SK-N-SH (cell line): ENCODE measurements around the gene ITSN2. TPM values are rescaled to one million over a fixed set of nuclear protein-coding genes. Genes with fewer than 3 reads are reported as not detected.
A peak's percentile ranks its signal among the peaks of the same experiment; 100 is the strongest.

ENCODE experiments used
- CTCF ChIA-PET: fragments of 300-600, 350-600 bp; formaldehyde crosslinking; extraction: SDS; loops from one replicate; lab custom pipeline; 2021; lab: Yijun Ruan, JAX
- POLR2A ChIA-PET: fragments of 350-600 bp; sonication (Branson Sonifier 250); formaldehyde crosslinking; extraction: SDS; loops from one replicate; lab custom pipeline; 2020; ENCODE audit warnings: antibody characterized with exemption, inconsistent platforms; lab: Yijun Ruan, JAX
- DNase-seq: peaks from one replicate; pipeline ENCODE4 v3.0.0; 2012
- H2AFZ ChIP-seq: fragments of 200-600 bp; sonication (generic); 2 replicates; pipeline ENCODE4 v1.8.1; 2016; ENCODE audit warnings: antibody characterized with exemption, mild to moderate bottlenecking, low read depth
- H3F3A ChIP-seq: fragments of 200-600 bp; sonication (generic); replicated peaks from 2 replicates; pipeline ENCODE3; 2016; ENCODE audit warnings: antibody characterized with exemption, mild to moderate bottlenecking; ENCODE audit not compliant: insufficient read depth
- H3K27ac ChIP-seq, 2 experiments: fragments of 200-500 bp in 1 of 2; fragments of 200-600 bp in 1 of 2; sonication (Bioruptor generic) in 1 of 2; sonication (generic), shearing (Covaris generic) in 1 of 2; 2 replicates each; pipeline versions ENCODE4 v1.5.1 to v1.6.1; 2014 to 2016; ENCODE audit warnings: low read depth in 2 of 2, inconsistent platforms in 1 of 2, low read length in 1 of 2, mild to moderate bottlenecking in 1 of 2, mixed read lengths in 1 of 2
- H3K27me3 ChIP-seq: fragments of 200-600 bp; sonication (generic), shearing (Covaris generic); 2 replicates; pipeline ENCODE4 v1.6.1; 2016; ENCODE audit warnings: mixed run types; ENCODE audit not compliant: insufficient read depth
- H3K36me3 ChIP-seq, 2 experiments: fragments of 200-500 bp in 1 of 2; fragments of 200-600 bp in 1 of 2; sonication (Bioruptor generic) in 1 of 2; sonication (generic) in 1 of 2; replicated peaks in 1 of 2; 2 replicates each; pipeline versions ENCODE3 to v1.5.1; 2014 to 2016; ENCODE audit warnings: low read length in 1 of 2, mild to moderate bottlenecking in 1 of 2; ENCODE audit not compliant: insufficient read depth in 2 of 2, control insufficient read depth in 1 of 2
- H3K4me1 ChIP-seq, 2 experiments: fragments of 200-500 bp in 1 of 2; fragments of 200-600 bp in 1 of 2; sonication (Bioruptor generic) in 1 of 2; sonication (generic), shearing (Covaris generic) in 1 of 2; 2 replicates each; pipeline versions ENCODE4 v1.5.1 to v1.6.1; 2014 to 2016; ENCODE audit warnings: low read depth in 1 of 2, low read length in 1 of 2, mixed run types in 1 of 2; ENCODE audit not compliant: insufficient read depth in 2 of 2, control insufficient read depth in 1 of 2
- H3K4me2 ChIP-seq: fragments of 200-600 bp; sonication (generic), shearing (Covaris generic); 2 replicates; pipeline ENCODE4 v1.6.1; 2017; ENCODE audit warnings: mixed run types
- H3K4me3 ChIP-seq, 2 experiments: fragments of 200-500 bp in 1 of 2; fragments of 200-600 bp in 1 of 2; sonication (Bioruptor generic) in 1 of 2; sonication (generic), shearing (Covaris generic) in 1 of 2; 2 replicates each; pipeline versions ENCODE4 v1.5.1 to v1.8.1; 2014 to 2016; ENCODE audit warnings: low read depth in 2 of 2, inconsistent platforms in 1 of 2, low read length in 1 of 2, mild to moderate bottlenecking in 1 of 2, mixed read lengths in 1 of 2, moderate library complexity in 1 of 2
- H3K79me2 ChIP-seq: fragments of 200-600 bp; sonication (generic); 2 replicates; pipeline ENCODE4 v1.8.1; 2017; ENCODE audit warnings: mild to moderate bottlenecking; ENCODE audit not compliant: insufficient read depth
- H3K9ac ChIP-seq: fragments of 200-600 bp; sonication (generic); 2 replicates; pipeline ENCODE4 v1.6.1; 2017; ENCODE audit warnings: mixed run types
- H3K9me2 ChIP-seq: fragments of 200-600 bp; sonication (generic); 2 replicates; pipeline ENCODE4 v1.6.1; 2017; ENCODE audit warnings: mixed run types
- H3K9me3 ChIP-seq: fragments of 200-600 bp; sonication (generic); 2 replicates; pipeline ENCODE4 v1.6.1; 2017; ENCODE audit warnings: mixed run types, mild to moderate bottlenecking, moderate library complexity
- H4K20me1 ChIP-seq: fragments of 200-600 bp; sonication (generic); 2 replicates; pipeline ENCODE4 v1.6.1; 2017; ENCODE audit warnings: mild to moderate bottlenecking, mixed run types; ENCODE audit not compliant: insufficient read depth
- ELF1 ChIP-seq: IDR thresholded peaks from 2 replicates; pipeline ENCODE4 v1.4.0; 2012
- GATA2 ChIP-seq: sonication (generic); formaldehyde crosslinking; IDR thresholded peaks from 2 replicates; pipeline ENCODE4 v1.5.0; 2020; ENCODE audit warnings: mild to moderate bottlenecking, missing genetic modification reagents
- MXI1 ChIP-seq: IDR thresholded peaks from 2 replicates; pipeline ENCODE4 v1.6.1; 2012; ENCODE audit warnings: mild to moderate bottlenecking, low read depth, low read length, improper control_type of control experiment
- RFX5 ChIP-seq: IDR thresholded peaks from 2 replicates; pipeline ENCODE4 v1.6.1; 2012; ENCODE audit warnings: mild to moderate bottlenecking, improper control_type of control experiment, low read length
- WGBS: methylation state at CpG from one replicate; pipeline ENCODE4 v1.1.6; 2017; ENCODE audit warnings: low lambda C conversion rate; 5-methylcytosine and 5-hydroxymethylcytosine counted together
- polyA plus RNA-seq, 3 experiments: library from polyadenylated mRNA; depleted of rRNA; stranded (reverse); fragments of >200 nt; gene quantifications; 2 replicates each; pipeline ENCODE4 v1.2.3, GENCODE V29; 2012
- TF ChIP-seq, protein P1 (sequence below): fragments of 200-600 bp; sonication (generic); IDR thresholded peaks from 2 replicates; pipeline ENCODE4 v1.6.1; 2017; ENCODE audit warnings: antibody characterized with exemption, mild to moderate bottlenecking, moderate library complexity
- TF ChIP-seq, protein P2 (sequence below): fragments of 150-350 bp; IDR thresholded peaks from 2 replicates; pipeline ENCODE4 v1.6.1; 2016; ENCODE audit warnings: mild to moderate bottlenecking, low read depth, low read length
- TF ChIP-seq, protein P3 (sequence below): IDR thresholded peaks from 2 replicates; pipeline ENCODE4 v1.4.0; 2012; ENCODE audit warnings: low read depth
- TF ChIP-seq, protein P4 (sequence below): fragments of 150-350 bp; IDR thresholded peaks from 2 replicates; pipeline ENCODE4 v1.6.1; 2017; ENCODE audit warnings: antibody characterized with exemption, low read length, low read depth, borderline replicate concordance

Gene ITSN2
- polyA plus RNA-seq, 1 of the 3 experiments (the other 2 are of a cell fraction), result 11.9 TPM

DNA sequence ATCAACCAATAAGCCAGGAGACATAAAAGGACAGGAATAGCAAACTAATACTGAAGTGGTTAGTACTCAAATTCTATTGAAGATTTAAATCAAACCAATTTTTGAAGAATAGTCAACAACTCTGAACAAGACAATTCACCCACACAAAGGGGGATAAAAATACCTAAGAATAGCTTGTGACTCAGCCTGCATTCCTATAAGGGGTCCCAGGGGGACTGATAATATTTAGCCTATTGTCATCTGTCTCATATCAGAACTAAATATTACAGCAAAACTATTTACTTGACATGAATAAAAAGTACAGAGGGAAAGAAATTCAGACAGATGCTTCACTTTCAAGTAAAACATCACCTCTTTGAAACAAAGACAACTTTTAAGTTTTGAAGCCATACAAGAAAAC lies 7.7 kb downstream of the ITSN2 start (continued):
- TF ChIP-seq, protein P1, sequence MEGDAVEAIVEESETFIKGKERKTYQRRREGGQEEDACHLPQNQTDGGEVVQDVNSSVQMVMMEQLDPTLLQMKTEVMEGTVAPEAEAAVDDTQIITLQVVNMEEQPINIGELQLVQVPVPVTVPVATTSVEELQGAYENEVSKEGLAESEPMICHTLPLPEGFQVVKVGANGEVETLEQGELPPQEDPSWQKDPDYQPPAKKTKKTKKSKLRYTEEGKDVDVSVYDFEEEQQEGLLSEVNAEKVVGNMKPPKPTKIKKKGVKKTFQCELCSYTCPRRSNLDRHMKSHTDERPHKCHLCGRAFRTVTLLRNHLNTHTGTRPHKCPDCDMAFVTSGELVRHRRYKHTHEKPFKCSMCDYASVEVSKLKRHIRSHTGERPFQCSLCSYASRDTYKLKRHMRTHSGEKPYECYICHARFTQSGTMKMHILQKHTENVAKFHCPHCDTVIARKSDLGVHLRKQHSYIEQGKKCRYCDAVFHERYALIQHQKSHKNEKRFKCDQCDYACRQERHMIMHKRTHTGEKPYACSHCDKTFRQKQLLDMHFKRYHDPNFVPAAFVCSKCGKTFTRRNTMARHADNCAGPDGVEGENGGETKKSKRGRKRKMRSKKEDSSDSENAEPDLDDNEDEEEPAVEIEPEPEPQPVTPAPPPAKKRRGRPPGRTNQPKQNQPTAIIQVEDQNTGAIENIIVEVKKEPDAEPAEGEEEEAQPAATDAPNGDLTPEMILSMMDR, result no peak
- TF ChIP-seq GATA2 (CRISPR knock-in tag), result no peak
- TF ChIP-seq, protein P2, sequence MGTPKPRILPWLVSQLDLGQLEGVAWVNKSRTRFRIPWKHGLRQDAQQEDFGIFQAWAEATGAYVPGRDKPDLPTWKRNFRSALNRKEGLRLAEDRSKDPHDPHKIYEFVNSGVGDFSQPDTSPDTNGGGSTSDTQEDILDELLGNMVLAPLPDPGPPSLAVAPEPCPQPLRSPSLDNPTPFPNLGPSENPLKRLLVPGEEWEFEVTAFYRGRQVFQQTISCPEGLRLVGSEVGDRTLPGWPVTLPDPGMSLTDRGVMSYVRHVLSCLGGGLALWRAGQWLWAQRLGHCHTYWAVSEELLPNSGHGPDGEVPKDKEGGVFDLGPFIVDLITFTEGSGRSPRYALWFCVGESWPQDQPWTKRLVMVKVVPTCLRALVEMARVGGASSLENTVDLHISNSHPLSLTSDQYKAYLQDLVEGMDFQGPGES, result no peak

DNA sequence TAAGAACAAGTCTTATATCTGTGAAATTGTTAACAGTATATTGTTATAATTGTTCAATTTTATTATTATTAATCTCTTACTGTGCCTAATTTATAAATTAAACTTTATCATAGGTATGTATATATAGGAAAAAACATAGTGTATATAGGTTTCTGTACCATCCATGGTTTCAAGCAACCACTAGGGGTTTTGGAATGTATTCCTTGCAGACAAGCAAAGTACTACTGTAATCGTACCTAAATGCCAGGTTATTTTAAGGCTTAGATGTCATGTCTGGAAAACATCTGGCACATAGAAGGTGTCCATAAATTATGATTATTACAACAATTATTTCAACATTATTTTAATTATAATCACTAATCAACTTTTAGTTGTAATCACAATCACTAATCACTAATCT lies 8.4 kb downstream of the ITSN2 start:
- no peak overlapping the region for H3K4me2 ChIP-seq

DNA sequence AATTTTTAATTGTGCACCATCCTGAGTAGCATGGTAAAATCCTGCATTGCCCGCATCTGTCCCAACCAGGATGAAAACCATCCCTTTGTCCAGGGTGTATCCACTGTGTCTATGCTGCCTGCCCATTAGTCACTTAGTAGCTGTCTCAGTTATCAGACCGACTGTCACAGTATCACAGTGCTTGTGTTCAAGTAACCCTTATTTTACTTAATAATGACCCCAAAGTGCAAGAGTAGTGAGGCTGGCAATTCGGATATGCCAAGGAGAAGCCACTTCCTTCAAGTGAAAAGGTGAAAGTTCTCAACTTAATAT lies 8.8 kb downstream of the ITSN2 start:
- peaks cover 15% of the 10 kb centered on the region; the same call in 1 of the 2 replicates for H4K20me1 ChIP-seq
- no peaks in the 10 kb centered on the region for H3K36me3 ChIP-seq
- no peak overlapping the region for H2AFZ ChIP-seq
- H3K79me2 ChIP-seq, result peaks cover 98% of the 10 kb centered on the region
- no peaks in the 10 kb centered on the region for H3K9me3 ChIP-seq
- ChIA-PET CTCF (interaction anchor here (1.1 to 1.4 kb wide), 3 partner anchors 10 to 527 kb away, joined by 3 to 4 read pairs (median 3); no protein-coding TSS in a partner anchor), POLR2A (no interaction called here)
- TF ChIP-seq RFX5 (no peak), MXI1 (no peak), ELF1 (no peak), GATA2 (CRISPR knock-in tag) (no peak)
- TF ChIP-seq, protein P1, result no peak
- TF ChIP-seq, protein P2, result no peak
- TF ChIP-seq, protein P3, sequence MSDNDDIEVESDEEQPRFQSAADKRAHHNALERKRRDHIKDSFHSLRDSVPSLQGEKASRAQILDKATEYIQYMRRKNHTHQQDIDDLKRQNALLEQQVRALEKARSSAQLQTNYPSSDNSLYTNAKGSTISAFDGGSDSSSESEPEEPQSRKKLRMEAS, result no peak
- TF ChIP-seq, protein P4, sequence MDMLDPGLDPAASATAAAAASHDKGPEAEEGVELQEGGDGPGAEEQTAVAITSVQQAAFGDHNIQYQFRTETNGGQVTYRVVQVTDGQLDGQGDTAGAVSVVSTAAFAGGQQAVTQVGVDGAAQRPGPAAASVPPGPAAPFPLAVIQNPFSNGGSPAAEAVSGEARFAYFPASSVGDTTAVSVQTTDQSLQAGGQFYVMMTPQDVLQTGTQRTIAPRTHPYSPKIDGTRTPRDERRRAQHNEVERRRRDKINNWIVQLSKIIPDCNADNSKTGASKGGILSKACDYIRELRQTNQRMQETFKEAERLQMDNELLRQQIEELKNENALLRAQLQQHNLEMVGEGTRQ, result no peak
- no peaks in the 10 kb centered on the region for H3K27me3 ChIP-seq
- H3K27ac ChIP-seq, result no peak overlapping the region
- H3K9me2 ChIP-seq, result no peaks in the 10 kb centered on the region
- H3K9ac ChIP-seq, result no peak overlapping the region
- H3K4me2 ChIP-seq, result no peak overlapping the region
- WGBS, result 92% methylated on average over 3 of the region's 3 CpGs
- no peak for DNase-seq
- no peaks in the 10 kb centered on the region for H3F3A ChIP-seq
- H3K4me1 ChIP-seq, result peaks cover 4 to 7% of the 10 kb centered on the region in 2 experiments
- no peak overlapping the region for H3K4me3 ChIP-seq

More for the DNA sequence above, 8.4 kb downstream of the ITSN2 start:
- H3K36me3 ChIP-seq, result no peaks in the 10 kb centered on the region
- no peaks in the 10 kb centered on the region for H3F3A ChIP-seq
- no peak overlapping the region for H3K27ac ChIP-seq
- ChIA-PET POLR2A (no interaction called here), CTCF (interaction anchor here (1.1 kb wide), 1 partner anchor 115 kb away, joined by 3 read pairs; no protein-coding TSS in a partner anchor)
- H4K20me1 ChIP-seq, result peaks cover 15% of the 10 kb centered on the region; the same call in 1 of the 2 replicates
- H3K9ac ChIP-seq, result no peak overlapping the region
- no peaks in the 10 kb centered on the region for H3K9me3 ChIP-seq
- TF ChIP-seq, protein P1, result peak; percentile 38; the same call in 1 of the 2 replicates
- TF ChIP-seq, protein P3, result no peak
- no peak overlapping the region for H3K4me3 ChIP-seq
- WGBS, result 88% methylated on average over 1 of the region's 1 CpG
- H2AFZ ChIP-seq, result no peak overlapping the region
- no peak for DNase-seq
- H3K9me2 ChIP-seq, result no peaks in the 10 kb centered on the region
- H3K27me3 ChIP-seq, result no peaks in the 10 kb centered on the region
- H3K79me2 ChIP-seq, result peaks cover 98% of the 10 kb centered on the region
- peaks cover 4 to 7% of the 10 kb centered on the region in 2 experiments for H3K4me1 ChIP-seq
